Spleen (tissue), 11 donors: ENCODE data around the gene CMTM4. TPM values are rescaled to one million over a fixed set of nuclear protein-coding genes. Genes with fewer than 3 reads are reported as not detected.

Experiments used
- DNase-seq: peaks from one replicate; pipeline ENCODE4 v3.0.0-alpha.2; 2020
- H3K27ac ChIP-seq, 8 donors: fragments of 200-600 bp; sonication (generic) in 7 of 8; 1 replicate in 4 of 8; 2 replicates in 4 of 8; pipeline versions ENCODE4 v1.5.0 to v1.8.0; 2016 to 2021; ENCODE audit warnings: inconsistent platforms in 4 of 8, mild to moderate bottlenecking in 4 of 8, moderate library complexity in 1 of 8
- H3K27me3 ChIP-seq, 7 donors: fragments of 200-600 bp; sonication (generic) in 6 of 7; replicated peaks in 1 of 7; 1 replicate in 4 of 7; 2 replicates in 3 of 7; pipeline versions ENCODE4 v1.5.0 to v1.8.0; 2016 to 2021; ENCODE audit warnings: inconsistent platforms in 3 of 7, mild to moderate bottlenecking in 1 of 7
- H3K36me3 ChIP-seq, 6 donors: fragments of 200-600 bp; sonication (generic) in 5 of 6; 1 replicate in 4 of 6; 2 replicates in 2 of 6; pipeline versions ENCODE4 v1.5.0 to v1.8.0; 2016 to 2021; ENCODE audit warnings: inconsistent platforms in 2 of 6
- H3K4me1 ChIP-seq, 6 donors: fragments of 200-600 bp; sonication (generic) in 5 of 6; 1 replicate in 3 of 6; 2 replicates in 3 of 6; pipeline versions ENCODE4 v1.5.0 to v1.8.0; 2016 to 2021; ENCODE audit warnings: inconsistent platforms in 3 of 6
- H3K4me3 ChIP-seq, 8 donors: fragments of 200-600 bp; sonication (generic) in 7 of 8; 1 replicate in 4 of 8; 2 replicates in 4 of 8; pipeline versions ENCODE4 v1.5.0 to v1.8.0; 2016 to 2021; ENCODE audit warnings: inconsistent platforms in 4 of 8, mild to moderate bottlenecking in 4 of 8, moderate library complexity in 2 of 8
- H3K9me3 ChIP-seq, 8 donors: fragments of 200-600 bp; sonication (generic) in 7 of 8; 1 replicate in 4 of 8; 2 replicates in 4 of 8; pipeline versions ENCODE4 v1.5.0 to v1.8.0; 2016 to 2021; ENCODE audit warnings: inconsistent platforms in 4 of 8
- CTCF ChIP-seq, 11 experiments: fragments of 200-600 bp in 7 of 11; fragments of 450-650 bp in 4 of 11; sonication (generic) in 4 of 11; IDR thresholded peaks in 8 of 11; conservative IDR thresholded peaks in 3 of 11; 1 replicate in 7 of 11; 2 replicates in 4 of 11; pipeline versions ENCODE4 v1.4.0 to v1.8.0; 2016 to 2021; ENCODE audit warnings: antibody characterized with exemption in 11 of 11, inconsistent platforms in 4 of 11, mild to moderate bottlenecking in 1 of 11
- POLR2A ChIP-seq, 3 donors: fragments of 450-650 bp; IDR thresholded peaks; one replicate each; pipeline ENCODE4 v1.5.1; 2017; ENCODE audit warnings: antibody characterized with exemption in 3 of 3, mild to moderate bottlenecking in 1 of 3
- POLR2AphosphoS5 ChIP-seq, 3 donors: sonication (generic); formaldehyde crosslinking; IDR thresholded peaks; one replicate each; pipeline ENCODE4 v1.5.1; 2017; ENCODE audit warnings: antibody characterized with exemption in 3 of 3
- WGBS, 5 donors: extraction: QIAGEN DNeasy Blood & Tissue Kit in 3 of 5; methylation state at CpG; one replicate each; pipeline versions ENCODE4 v1.1.5 to v1.1.7; 2013 to 2018; 5-methylcytosine and 5-hydroxymethylcytosine counted together
- intact Hi-C: fragments of 100-400 bp; cut with DNase I; formaldehyde crosslinking; loops from one replicate; pipeline ENCODE4 v1.15.0; 2023; ENCODE audit warnings: low total_unique reads
- polyA plus RNA-seq, 3 donors: library from polyadenylated mRNA; stranded (reverse); fragments of 200-250 nt; gene quantifications; one replicate each; pipeline ENCODE4 v1.2.1, GENCODE V29; 2013
- total RNA-seq, 7 donors: library from RNA; depleted of rRNA in 3 of 7; stranded (reverse); fragments of >200 nt in 3 of 7; fragmentation: NEBNext Ultra II Directional in 4 of 7; extraction: Animal tissue kit (Norgen Biotek cat#: 25700) in 4 of 7; gene quantifications; one replicate each; pipeline versions ENCODE4 v1.1.0 to v1.2.1, GENCODE V29; 2016 to 2021
- donor health status: healthy with polysubstance abuse.
- donor health status: DM: no; HTN: no; CAD: no; lungs with moderate emphysema.
- donor health status: DM: no; HTN: no; CAD: no.
- donor health status: Bipolar disorder and iron deficiency.
- donor health status: healthy.
- donor health status: DM: no; HTN: no; CAD: no.
- donor health status: DM: yes; HTN: yes; CAD: no.

The CMTM4 gene
- total and polyA plus RNA-seq, 10 donors: 0.70 to 10.2 (median 5.7) TPM

- H3K36me3 ChIP-seq: no peaks in the 10 kb centered on the region
- DNase-seq: no peak
- no peaks in the 10 kb centered on the region for H3K9me3 ChIP-seq
- TF ChIP-seq CTCF (IDR thresholded peaks at IDR 0.05 in 8 of 11, conservative IDR thresholded peaks at IDR 0.05 in 3 of 11) (no peak), POLR2AphosphoS5 (IDR thresholded peaks at IDR 0.05) (no peak), POLR2A (IDR thresholded peaks at IDR 0.05) (no peak)
- H3K27ac ChIP-seq: no peak overlapping the region
- H3K4me1 ChIP-seq: peaks cover 8 to 36% (median 19%) of the 10 kb centered on the region in 6 donors
- intact Hi-C loops: no loop called here
- peaks cover 0 to 41% (median 0%) of the 10 kb centered on the region in 7 donors for H3K27me3 ChIP-seq
- WGBS, 5 donors: 76 to 89% (median 85%) methylated on average over 4 of the region's 4 CpGs
- H3K4me3 ChIP-seq: no peak overlapping the region
Measured at GRCh38 chr16:66693149-66693548, 3.4 kb downstream of the CMTM4 start.

GRCh38 chr16:66692341-66692740 lies 4.2 kb downstream of the CMTM4 start:
- no peaks in the 10 kb centered on the region for H3K9me3 ChIP-seq
- TF ChIP-seq CTCF (IDR thresholded peaks at IDR 0.05 in 8 of 11, conservative IDR thresholded peaks at IDR 0.05 in 3 of 11): no peak
- TF ChIP-seq POLR2A (IDR thresholded peaks at IDR 0.05): no peak
- TF ChIP-seq POLR2AphosphoS5 (IDR thresholded peaks at IDR 0.05): no peak
- H3K4me1 ChIP-seq: peaks cover 8 to 30% (median 17%) of the 10 kb centered on the region in 6 donors
- 86 to 96% (median 88%) methylated on average over 6 of the region's 6 CpGs for WGBS, 5 donors
- H3K27me3 ChIP-seq: peaks cover 0 to 41% (median 0%) of the 10 kb centered on the region in 7 donors
- DNase-seq: no peak
- H3K4me3 ChIP-seq: no peak overlapping the region
- intact Hi-C loops: no loop called here
- H3K36me3 ChIP-seq: no peaks in the 10 kb centered on the region
- no peak overlapping the region for H3K27ac ChIP-seq

GRCh38 chr16:66691234-66691633 lies 5.3 kb downstream of the CMTM4 start:
- TF ChIP-seq POLR2A (IDR thresholded peaks at IDR 0.05) (no peak), POLR2AphosphoS5 (IDR thresholded peaks at IDR 0.05) (no peak), CTCF (IDR thresholded peaks at IDR 0.05 in 8 of 11, conservative IDR thresholded peaks at IDR 0.05 in 3 of 11) (no peak)
- intact Hi-C loops: no loop called here
- Histone ChIP-seq H3K4me1 (peaks cover 7 to 25% (median 13%) of the 10 kb centered on the region in 6 donors), H3K36me3 (no peaks in the 10 kb centered on the region), H3K27ac (no peak overlapping the region), H3K4me3 (no peak overlapping the region), H3K9me3 (no peaks in the 10 kb centered on the region), H3K27me3 (peaks cover 0 to 37% (median 0%) of the 10 kb centered on the region in 7 donors)
- WGBS, 5 donors: 70 to 86% (median 72%) methylated on average over 6 of the region's 6 CpGs
- no peak for DNase-seq

GRCh38 chr16:66690106-66690847 lies 6.3 kb downstream of the CMTM4 start:
- intact Hi-C loops: no loop called here
- no peak for DNase-seq
- H3K27me3 ChIP-seq: peaks cover 0 to 28% (median 0%) of the 10 kb centered on the region in 7 donors
- no peak overlapping the region for H3K27ac ChIP-seq
- no peak overlapping the region for H3K4me3 ChIP-seq
- H3K4me1 ChIP-seq: peaks cover 0 to 16% (median 4%) of the 10 kb centered on the region in 6 donors
- TF ChIP-seq POLR2AphosphoS5 (IDR thresholded peaks at IDR 0.05) (no peak), CTCF (IDR thresholded peaks at IDR 0.05 in 8 of 11, conservative IDR thresholded peaks at IDR 0.05 in 3 of 11) (no peak), POLR2A (IDR thresholded peaks at IDR 0.05) (no peak)
- WGBS, 5 donors: 81 to 89% (median 86%) methylated on average over 7 of the region's 7 CpGs
- H3K9me3 ChIP-seq: no peaks in the 10 kb centered on the region
- no peaks in the 10 kb centered on the region for H3K36me3 ChIP-seq
